GM19438 (cell line): ENCODE measurements around the gene PAK4.
"Not testable (repeated sequence)": the region's sequence is repeated elsewhere in the genome, so short reads cannot be mapped to it uniquely, and the experiment has no call there.

ENCODE experiments used
- ATAC-seq: cut with Tn5 transposase; IDR thresholded peaks from one replicate; pipeline ENCODE4 v1.9.1; 2021; ENCODE audit warnings: low read depth; ENCODE audit not compliant: unreplicated experiment

PAK4 gene

GRCh38 chr19:39099341-39099740 is 26.2 kb upstream of the PAK4 start:
- ATAC-seq = no peak

DNA sequence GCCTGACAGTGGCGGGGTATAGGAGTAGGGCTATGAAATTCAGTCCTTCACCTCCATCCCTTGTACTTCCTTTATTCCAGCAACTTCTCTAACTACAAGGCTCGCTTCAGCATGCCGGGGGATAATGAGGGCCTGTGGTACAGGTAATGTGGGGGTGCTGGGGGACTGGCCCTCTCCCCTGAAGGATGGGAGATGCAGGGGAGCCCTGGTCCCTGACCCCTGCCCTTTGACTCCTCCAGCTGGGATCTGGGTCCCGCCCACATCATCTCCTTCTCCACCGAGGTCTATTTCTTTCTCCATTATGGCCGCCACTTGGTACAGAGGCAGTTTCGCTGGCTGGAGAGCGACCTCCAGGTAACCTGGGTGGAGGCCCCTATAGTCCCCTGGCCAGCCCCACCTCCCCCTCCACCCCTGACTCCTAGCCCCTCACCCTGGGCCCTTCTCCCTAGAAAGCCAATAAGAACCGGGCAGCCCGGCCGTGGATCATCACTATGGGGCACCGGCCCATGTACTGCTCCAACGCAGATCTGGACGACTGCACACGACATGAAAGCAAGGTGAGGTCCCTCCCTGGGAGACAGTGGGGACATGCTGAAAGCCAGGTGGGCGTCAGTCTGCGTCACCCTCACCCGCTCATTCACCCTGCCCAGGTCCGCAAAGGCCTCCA is 25.0 kb upstream of the PAK4 start:
- no peak for ATAC-seq

DNA sequence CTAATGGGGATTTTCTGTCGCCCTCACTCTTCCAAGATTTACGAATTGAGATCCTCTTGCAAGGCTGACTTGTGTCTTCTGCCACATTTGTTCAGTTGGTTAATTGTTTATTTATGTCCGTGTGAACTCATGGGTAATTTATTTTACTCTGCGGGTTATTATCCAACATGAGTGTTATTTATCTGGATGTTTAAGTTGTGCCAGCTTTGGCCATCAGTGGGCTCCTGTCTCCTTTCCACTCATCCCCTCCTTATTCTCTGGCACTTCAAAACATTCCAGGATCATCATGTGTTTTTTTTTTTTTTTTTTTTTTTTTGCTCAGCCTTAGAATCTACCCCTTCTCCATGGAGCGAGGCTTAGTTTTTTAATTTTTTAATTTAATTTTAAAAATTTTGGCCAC is 22.4 kb upstream of the PAK4 start:
- no peak for ATAC-seq

- no peak for ATAC-seq
Measured at GRCh38 chr19:39104186-39104596, 21.4 kb upstream of the PAK4 start.

DNA sequence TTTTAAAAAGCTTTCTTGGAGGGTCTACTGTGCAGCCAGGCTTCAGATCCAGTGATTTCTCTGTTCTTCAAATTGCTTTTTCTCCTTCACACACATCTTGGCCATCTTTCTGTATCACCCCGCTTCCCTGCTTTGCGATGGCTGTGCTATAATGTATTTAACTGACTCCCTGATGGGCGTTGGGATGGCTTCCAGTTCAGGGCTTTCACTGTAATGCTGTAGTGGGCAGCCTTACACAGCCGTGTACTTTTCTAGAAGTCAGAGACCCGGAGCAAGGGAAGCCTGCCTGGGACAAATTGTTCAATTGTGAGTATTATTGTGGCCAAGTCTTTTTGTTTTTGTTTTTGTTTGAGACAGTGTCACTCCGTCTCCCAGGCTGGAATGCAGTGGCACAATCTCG is 19.4 kb upstream of the PAK4 start:
- ATAC-seq = no peak

- no peak for ATAC-seq
Measured at GRCh38 chr19:39109641-39110040, 15.9 kb upstream of the PAK4 start.

- ATAC-seq = no peak
Measured at GRCh38 chr19:39110263-39110967, 15.2 kb upstream of the PAK4 start.

DNA sequence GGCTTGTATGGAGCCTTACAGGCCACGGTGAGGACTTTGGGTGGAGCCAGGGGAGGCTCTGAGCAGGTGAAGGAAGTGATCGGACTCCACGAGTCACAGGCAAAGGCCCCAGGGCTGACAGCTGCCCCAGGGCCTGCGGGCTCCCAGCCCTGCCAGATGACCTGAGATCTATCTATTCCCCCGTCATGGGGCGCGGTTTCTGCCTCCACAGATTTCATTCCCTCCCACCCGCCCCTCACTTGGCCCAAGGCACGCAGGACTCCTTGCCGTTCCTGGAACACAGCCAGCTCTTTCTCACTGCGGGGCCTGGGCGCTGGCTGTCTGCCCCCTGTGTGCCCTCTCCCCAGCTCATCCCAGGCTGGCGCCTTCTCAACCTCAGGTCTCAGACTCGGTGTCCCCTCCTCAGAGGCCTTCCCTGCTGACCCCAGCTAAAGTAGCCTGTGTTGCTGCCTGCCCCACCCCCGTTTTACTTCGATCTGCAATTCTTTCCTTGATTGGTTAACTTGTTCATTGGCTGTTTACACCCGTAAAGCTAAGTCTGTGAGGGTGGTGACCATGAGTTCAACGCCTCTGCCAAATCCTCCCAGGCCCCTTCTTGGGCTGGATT is 13.9 kb upstream of the PAK4 start:
- no peak for ATAC-seq

- no peak for ATAC-seq
Measured at GRCh38 chr19:39112338-39112890, 13.2 kb upstream of the PAK4 start.

DNA sequence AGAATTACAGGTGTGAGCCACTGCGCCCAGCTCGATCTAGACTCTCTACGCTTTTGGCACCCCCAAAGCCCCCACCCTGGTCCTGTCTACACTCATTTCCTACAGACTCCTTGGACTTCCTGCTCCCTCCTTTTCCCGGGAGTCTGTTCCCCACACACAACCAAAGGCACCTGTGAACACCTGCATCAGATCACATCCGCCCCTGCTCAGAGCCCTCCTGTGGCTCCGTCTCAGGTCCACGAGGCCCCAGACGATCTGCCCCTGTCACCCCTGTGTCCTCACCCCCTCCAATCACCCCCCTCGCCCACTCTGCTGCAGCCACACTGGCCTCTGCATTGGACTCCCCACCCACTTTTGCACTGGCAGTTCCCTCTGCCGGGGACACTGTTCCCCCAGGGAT is 12.4 kb upstream of the PAK4 start:
- no peak for ATAC-seq

DNA sequence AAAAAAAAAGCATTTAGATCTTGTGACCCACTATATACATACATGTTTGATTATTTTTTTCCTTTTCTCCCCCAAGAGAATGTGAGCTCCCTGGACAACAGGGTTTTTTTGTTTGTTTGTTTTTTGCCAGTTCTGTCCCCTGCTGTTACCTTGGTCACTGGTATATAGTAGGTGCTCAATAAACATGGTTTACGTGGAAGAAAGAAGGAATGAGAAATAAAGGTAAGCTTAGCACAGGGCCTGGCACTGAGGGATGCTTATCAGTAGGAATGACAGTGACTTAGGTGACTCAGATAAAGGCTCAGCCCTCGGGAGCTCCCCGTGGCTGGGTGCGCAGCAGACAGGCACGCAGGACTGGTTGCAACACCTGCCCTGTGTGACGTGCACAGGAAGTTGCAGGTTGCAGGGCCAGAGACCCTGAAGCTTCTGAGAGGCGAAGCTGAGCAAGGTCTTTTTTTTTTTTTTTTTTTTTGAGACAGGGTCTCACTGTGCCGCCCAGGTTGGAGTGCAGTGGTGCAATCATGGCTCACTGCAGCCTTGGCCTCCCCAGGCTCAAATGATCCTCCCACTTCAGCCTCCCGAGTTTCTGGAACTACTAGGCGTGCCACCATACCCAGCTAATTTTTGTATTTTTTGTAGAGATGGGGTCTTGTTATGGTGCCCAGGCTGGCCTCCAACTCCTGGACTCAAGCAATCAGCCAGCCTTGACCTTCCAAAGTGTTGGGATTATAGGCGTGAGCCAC is 10.3 kb upstream of the PAK4 start:
- ATAC-seq = no peak

DNA sequence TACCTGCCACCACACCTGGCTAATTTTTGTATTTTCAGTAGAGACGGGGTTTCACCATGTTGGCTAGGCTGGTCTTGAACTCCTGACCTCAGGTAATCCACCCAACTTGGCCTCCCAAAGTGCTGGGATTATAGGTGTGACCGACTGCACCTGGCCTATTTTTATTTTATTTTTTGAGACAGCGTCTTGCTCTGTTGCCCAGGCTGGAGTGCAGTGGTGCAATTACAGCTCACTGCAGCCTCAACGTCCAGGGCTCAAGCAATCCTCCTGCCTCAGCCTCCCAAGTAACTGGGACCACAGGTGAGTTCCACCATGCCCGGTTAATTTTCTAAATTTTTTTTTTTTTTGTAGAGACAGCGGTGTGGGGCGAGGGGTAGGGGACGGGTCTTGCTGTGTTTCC is 8.6 kb upstream of the PAK4 start:
- ATAC-seq = not testable (repeated sequence)

- no peak for ATAC-seq
Measured at GRCh38 chr19:39119830-39120229, 5.8 kb upstream of the PAK4 start.

GRCh38 chr19:39122934-39123731 is 2.5 kb upstream of the PAK4 start:
- no peak for ATAC-seq

DNA sequence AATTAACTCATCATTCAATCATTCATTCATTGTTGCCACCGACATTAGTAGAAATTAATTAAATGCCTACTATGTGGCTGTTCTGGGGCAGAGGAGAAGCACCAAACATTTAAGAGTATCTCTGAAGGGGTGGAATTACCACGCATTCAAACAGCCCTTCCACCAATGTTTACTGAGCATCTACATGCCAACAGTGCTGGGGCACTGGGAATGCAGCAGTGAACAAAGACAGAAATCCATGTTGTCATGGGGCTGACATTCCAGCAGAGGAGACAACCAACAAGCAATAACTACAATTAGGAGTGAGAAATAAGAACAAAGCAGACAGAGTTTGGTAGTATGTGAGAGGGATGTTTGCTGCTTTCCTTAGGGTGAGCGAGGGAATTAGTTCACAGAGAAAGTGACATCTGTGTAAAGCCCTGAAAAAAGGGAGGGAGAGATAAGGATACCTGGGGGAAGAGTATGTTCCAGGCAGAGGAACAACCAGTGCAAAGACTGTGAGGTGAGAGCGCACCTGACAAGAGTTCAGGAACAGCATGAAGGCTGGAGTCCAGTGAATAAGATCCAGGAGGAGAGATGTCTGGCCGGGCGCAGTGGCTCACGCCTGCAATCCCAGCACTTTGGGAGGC is 1.3 kb upstream of the PAK4 start:
- no peak for ATAC-seq

- no peak for ATAC-seq
Measured at GRCh38 chr19:39125199-39125553, 410 bp upstream of the PAK4 start.

GRCh38 chr19:39126312-39127187 is 964 bp downstream of the PAK4 start:
- no peak for ATAC-seq

DNA sequence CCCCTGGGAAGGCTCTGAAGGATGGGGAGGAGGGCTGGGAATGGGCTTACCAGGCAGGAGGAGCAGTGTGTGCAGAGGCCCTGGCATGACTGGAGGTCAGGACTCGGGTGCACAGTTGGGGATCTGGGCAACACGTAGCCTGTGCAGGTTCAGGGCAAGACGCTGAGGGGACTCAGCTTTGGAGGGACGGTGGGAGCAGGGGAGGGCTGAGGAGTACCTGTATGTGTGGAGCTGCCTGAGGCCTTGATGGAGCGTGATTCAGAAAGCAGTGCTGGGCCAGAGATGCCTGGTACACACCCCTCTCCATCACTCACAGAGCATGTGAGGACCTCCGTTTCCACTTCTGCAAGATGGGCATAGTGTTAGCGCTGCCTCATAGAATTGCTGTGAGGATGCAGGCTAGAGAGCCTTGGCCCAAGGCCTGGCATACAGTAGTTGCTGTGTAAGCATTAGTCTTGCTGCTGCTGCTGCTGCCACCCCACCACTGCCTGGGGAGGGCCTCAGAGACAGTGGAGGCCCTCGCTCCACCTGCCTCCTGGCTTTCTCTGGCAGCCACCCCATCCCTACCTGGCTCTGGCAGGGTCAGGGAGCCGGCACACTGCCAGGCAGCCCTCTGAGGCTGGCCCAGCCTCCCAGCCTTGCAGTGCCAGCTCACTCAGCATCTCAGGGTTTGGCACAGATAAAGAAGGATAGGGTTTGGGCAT is 2.4 kb downstream of the PAK4 start:
- no peak for ATAC-seq
